K562 (cell line): Measurements from ENCODE around the gene LGR6. TPM values are rescaled to one million over a fixed set of nuclear protein-coding genes. Genes with fewer than 3 reads are reported as not detected.
A peak's percentile ranks its signal among the peaks of the same experiment; 100 is the strongest.

ENCODE experiments used
- ATF6 ChIP-seq: sonication (generic); formaldehyde crosslinking; IDR thresholded peaks from 2 replicates; pipeline ENCODE4 v1.4.0; 2020; ENCODE audit warnings: mild to moderate bottlenecking, missing genetic modification reagents
- BRCA1 ChIP-seq, 2 experiments: fragments of 450-650 bp in 1 of 2; sonication (generic) in 1 of 2; formaldehyde crosslinking in 1 of 2; IDR thresholded peaks; 2 replicates each; pipeline versions ENCODE4 v1.5.0 to v1.6.1; 2017 to 2020; ENCODE audit warnings: mild to moderate bottlenecking in 1 of 2, missing genetic modification reagents in 1 of 2
- HDAC2 ChIP-seq: fragments of 450-650 bp; IDR thresholded peaks from 2 replicates; pipeline ENCODE4 v1.6.1; 2016; ENCODE audit warnings: mild to moderate bottlenecking
- MITF ChIP-seq: IDR thresholded peaks from 2 replicates; pipeline ENCODE4 v1.6.1; 2014; ENCODE audit warnings: antibody characterized with exemption
- NKRF ChIP-seq: fragments of 450-650 bp; IDR thresholded peaks from 2 replicates; pipeline ENCODE4 v1.6.1; 2016; ENCODE audit warnings: borderline replicate concordance
- NR2C1 ChIP-seq, 2 experiments: fragments of 450-650 bp; IDR thresholded peaks; 2 replicates each; pipeline ENCODE4 v1.6.1; 2017; ENCODE audit warnings: mild to moderate bottlenecking in 2 of 2, antibody characterized with exemption in 1 of 2, inconsistent platforms in 1 of 2, missing compliant biosample characterization in 1 of 2, missing genetic modification characterization in 1 of 2
- UBTF ChIP-seq, 2 experiments: IDR thresholded peaks; 2 replicates each; pipeline ENCODE4 v1.6.1; 2012; ENCODE audit warnings: improper control_type of control experiment in 2 of 2, low read depth in 2 of 2, low read length in 2 of 2, borderline replicate concordance in 1 of 2
- ZFP1 ChIP-seq: fragments of 450-650 bp; formaldehyde crosslinking; IDR thresholded peaks from 2 replicates; pipeline ENCODE4 v1.4.0; 2020; ENCODE audit warnings: mild to moderate bottlenecking, mixed read lengths
- polyA plus RNA-seq, 8 experiments: library from polyadenylated mRNA; depleted of rRNA in 4 of 8; stranded (reverse) in 5 of 8; unstranded in 3 of 8; fragments of >200 nt; fragmentation: Nextera tagmentation in 2 of 8; fragmentation: Illumina TruSeq in 1 of 8; extraction: Ambion mirVana in 2 of 8; extraction: Trizol in 1 of 8; gene quantifications; 2 replicates each; pipeline versions ENCODE4 v1.2.1 to v1.2.3, GENCODE V29; 2011 to 2014; ENCODE audit warnings: inconsistent platforms in 1 of 8, missing spikeins in 1 of 8
- total RNA-seq, 7 experiments: library from RNA; depleted of rRNA in 6 of 7; stranded (reverse); fragments of >200 nt in 6 of 7; fragmentation: Illumina TruSeq in 2 of 7; extraction: Trizol in 2 of 7; gene quantifications; 2 replicates each; pipeline versions ENCODE4 v1.2.1 to v1.2.3, GENCODE V29; 2011 to 2021; ENCODE audit warnings: low replicate concordance in 1 of 7
- TF ChIP-seq, protein P1 (sequence below), 2 experiments: fragments of 450-650 bp in 1 of 2; IDR thresholded peaks; 2 replicates each; pipeline ENCODE4 v1.6.1; 2011 to 2017; ENCODE audit warnings: low read depth in 2 of 2, antibody characterized with exemption in 1 of 2, borderline replicate concordance in 1 of 2, low read length in 1 of 2, mild to moderate bottlenecking in 1 of 2, mixed read lengths in 1 of 2; ENCODE audit not compliant: control insufficient read depth in 1 of 2
- TF ChIP-seq, protein P2 (sequence below), 2 experiments: fragments of 450-650 bp in 1 of 2; sonication (generic) in 1 of 2; formaldehyde crosslinking; conservative IDR thresholded peaks; 2 replicates each; pipeline versions ENCODE4 v1.4.0 to v1.8.1; 2020 to 2022; ENCODE audit warnings: mild to moderate bottlenecking in 1 of 2, missing genetic modification reagents in 1 of 2
- TF ChIP-seq, protein P3 (sequence below): fragments of 450-650 bp; IDR thresholded peaks from 2 replicates; pipeline ENCODE4 v1.6.1; 2016; ENCODE audit warnings: low read depth, mild to moderate bottlenecking, moderate library complexity

Gene LGR6
- total and polyA plus RNA-seq, 9 of the 15 experiments (the other 6 are each of a cell fraction or from before 2014, with no cell fraction given) = 0.01 to 0.54 (median 0.17) TPM; not detected in 1

- TF ChIP-seq, protein P1, sequence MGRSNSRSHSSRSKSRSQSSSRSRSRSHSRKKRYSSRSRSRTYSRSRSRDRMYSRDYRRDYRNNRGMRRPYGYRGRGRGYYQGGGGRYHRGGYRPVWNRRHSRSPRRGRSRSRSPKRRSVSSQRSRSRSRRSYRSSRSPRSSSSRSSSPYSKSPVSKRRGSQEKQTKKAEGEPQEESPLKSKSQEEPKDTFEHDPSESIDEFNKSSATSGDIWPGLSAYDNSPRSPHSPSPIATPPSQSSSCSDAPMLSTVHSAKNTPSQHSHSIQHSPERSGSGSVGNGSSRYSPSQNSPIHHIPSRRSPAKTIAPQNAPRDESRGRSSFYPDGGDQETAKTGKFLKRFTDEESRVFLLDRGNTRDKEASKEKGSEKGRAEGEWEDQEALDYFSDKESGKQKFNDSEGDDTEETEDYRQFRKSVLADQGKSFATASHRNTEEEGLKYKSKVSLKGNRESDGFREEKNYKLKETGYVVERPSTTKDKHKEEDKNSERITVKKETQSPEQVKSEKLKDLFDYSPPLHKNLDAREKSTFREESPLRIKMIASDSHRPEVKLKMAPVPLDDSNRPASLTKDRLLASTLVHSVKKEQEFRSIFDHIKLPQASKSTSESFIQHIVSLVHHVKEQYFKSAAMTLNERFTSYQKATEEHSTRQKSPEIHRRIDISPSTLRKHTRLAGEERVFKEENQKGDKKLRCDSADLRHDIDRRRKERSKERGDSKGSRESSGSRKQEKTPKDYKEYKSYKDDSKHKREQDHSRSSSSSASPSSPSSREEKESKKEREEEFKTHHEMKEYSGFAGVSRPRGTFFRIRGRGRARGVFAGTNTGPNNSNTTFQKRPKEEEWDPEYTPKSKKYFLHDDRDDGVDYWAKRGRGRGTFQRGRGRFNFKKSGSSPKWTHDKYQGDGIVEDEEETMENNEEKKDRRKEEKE (IDR thresholded peaks at IDR 0.05; ENCODE audit: borderline replicate concordance in 1 of 2, control insufficient read depth in 1 of 2, low read depth in 2 of 2, low read length in 1 of 2) = no peak
- TF ChIP-seq ATF6 (CRISPR knock-in tag) = no peak
- TF ChIP-seq, protein P2, sequence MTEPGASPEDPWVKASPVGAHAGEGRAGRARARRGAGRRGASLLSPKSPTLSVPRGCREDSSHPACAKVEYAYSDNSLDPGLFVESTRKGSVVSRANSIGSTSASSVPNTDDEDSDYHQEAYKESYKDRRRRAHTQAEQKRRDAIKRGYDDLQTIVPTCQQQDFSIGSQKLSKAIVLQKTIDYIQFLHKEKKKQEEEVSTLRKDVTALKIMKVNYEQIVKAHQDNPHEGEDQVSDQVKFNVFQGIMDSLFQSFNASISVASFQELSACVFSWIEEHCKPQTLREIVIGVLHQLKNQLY (CRISPR knock-in tag; conservative IDR thresholded peaks at IDR 0.05) = no peak
- TF ChIP-seq, protein P3, sequence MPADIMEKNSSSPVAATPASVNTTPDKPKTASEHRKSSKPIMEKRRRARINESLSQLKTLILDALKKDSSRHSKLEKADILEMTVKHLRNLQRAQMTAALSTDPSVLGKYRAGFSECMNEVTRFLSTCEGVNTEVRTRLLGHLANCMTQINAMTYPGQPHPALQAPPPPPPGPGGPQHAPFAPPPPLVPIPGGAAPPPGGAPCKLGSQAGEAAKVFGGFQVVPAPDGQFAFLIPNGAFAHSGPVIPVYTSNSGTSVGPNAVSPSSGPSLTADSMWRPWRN = no peak
- no peak for TF ChIP-seq ZFP1 (CRISPR knock-in tag)
- TF ChIP-seq MITF = no peak
- peak; percentile 63; the same call in 1 of the 2 replicates for TF ChIP-seq HDAC2
- TF ChIP-seq BRCA1 (IDR thresholded peaks at IDR 0.05) = no peak
- TF ChIP-seq BRCA1 (CRISPR knock-in tag; IDR thresholded peaks at IDR 0.05) = no peak
- TF ChIP-seq NR2C1 (IDR thresholded peaks at IDR 0.05) = peak; percentile 24; the same call in 1 of the 2 replicates
- TF ChIP-seq NR2C1 (tag; IDR thresholded peaks at IDR 0.05) = no peak
- peak in 1 of 2 experiments; percentile 75; a peak in 1 of 4 replicates for TF ChIP-seq UBTF (IDR thresholded peaks at IDR 0.05; ENCODE audit: borderline replicate concordance in 1 of 2, low read depth in 2 of 2, low read length in 2 of 2)
- TF ChIP-seq NKRF = no peak; the same call in 1 of the 2 replicates
These were observed 29.1 kb upstream of the LGR6 start (continued) for GRCh38 chr1:202164271-202165037.
